NCI-H510A treated with DMSO at 0.1 percent for 48 hours (cell line): Measurements from ENCODE around the gene WNT3A.
"Not testable (repeated sequence)": the region's sequence is repeated elsewhere in the genome, so short reads cannot be mapped to it uniquely, and the experiment has no call there.

ENCODE experiments used
- DNase-seq: peaks from one replicate; lab custom pipeline; 2025; lab: John Stamatoyannopoulos, UW

Gene WNT3A, protein sequence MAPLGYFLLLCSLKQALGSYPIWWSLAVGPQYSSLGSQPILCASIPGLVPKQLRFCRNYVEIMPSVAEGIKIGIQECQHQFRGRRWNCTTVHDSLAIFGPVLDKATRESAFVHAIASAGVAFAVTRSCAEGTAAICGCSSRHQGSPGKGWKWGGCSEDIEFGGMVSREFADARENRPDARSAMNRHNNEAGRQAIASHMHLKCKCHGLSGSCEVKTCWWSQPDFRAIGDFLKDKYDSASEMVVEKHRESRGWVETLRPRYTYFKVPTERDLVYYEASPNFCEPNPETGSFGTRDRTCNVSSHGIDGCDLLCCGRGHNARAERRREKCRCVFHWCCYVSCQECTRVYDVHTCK

GRCh38 chr1:228006786-228007048 lies at the start of gene WNT3A:
WNT3A (plus strand) TSS chr1:228006998; CDS start chr1:228007129, 131 bp downstream.
- DNase-seq: no peak

GRCh38 chr1:227958617-227959324 lies 48.0 kb upstream of the WNT3A start:
- no peak for DNase-seq

DNA sequence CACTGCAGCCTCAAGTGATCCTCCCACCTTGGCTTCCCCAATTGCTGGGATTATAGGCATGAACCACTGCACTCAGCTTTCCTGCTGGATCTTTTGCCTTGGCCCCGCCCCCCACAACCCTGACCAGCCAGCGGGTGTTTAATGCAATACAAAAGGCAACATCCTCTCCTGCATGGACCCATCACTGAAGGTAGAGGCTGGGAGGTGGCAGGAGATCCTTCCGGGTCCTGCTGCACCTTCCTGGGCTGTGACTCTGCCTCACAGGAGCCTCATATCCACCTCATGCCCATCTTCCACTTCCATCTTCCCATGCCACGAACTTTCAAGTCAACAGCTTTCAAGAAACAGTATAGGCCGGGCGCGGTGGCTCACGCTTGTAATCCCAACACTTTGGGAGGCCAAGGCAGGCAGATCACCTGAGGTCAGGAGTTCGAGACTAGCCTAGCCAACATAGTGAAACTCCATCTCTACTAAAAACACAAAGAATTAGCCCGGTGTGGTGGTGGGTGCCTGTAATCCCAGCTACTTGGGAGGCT lies 47.4 kb upstream of the WNT3A start:
- DNase-seq: no peak

DNA sequence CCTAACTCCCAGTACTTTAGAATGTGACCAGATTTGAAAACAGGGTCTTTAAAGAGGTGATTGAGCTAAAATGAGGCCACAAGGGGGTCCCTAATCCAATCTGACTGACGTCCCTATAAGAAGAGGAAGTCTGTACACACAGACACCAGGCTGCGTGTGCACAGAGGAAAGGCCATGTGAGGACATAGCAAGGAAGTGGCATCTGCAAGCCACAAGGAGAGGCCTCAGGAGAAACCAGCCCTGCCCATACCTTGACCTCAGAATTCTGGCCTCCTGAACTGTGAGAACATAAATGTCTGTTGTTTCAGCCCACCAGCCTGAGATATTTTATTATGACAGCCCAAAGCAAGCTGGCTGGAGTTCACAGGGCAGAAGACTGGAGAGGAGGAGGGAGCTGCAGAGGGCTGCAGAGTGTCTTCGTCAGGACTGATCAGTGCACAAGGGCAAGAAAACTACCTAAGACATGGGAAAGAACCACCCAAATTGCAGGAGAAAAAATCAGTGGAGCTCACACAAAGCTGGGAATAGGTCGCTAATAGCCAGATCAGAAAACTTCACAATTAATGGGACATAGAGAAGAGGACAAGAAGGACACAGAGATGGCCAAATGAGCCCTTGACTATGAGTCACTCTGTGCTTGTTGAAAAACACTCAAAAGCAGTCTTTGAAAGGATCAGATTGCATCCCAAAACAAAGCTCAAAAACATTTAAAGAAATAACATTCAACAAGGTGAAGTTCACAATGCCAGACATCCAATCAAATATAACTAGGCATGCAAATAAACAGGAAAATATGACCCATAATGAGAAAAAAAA lies 44.9 kb upstream of the WNT3A start:
- DNase-seq: no peak

- DNase-seq: not testable (repeated sequence)
These were observed 40.1 kb upstream of the WNT3A start for GRCh38 chr1:227966733-227967132.

DNA sequence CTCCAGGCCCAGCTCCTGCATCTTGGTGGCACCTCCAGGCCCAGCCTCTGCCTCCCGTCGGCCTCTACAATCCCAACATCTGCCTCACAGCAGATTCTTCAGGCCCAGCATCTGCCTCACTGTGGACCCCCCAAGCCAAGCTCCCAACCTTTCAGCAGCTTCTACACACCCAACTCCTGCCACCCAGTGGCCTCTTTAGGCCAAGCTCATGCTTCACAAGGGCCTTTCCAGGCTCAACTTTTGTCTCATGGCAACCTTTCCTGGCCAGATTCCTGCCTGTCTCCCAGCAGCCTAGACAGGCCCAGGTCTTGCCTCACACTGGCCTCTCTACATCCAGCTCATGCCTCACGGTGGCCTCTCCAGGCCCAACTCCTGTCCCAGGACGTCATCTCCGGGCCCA lies 39.0 kb upstream of the WNT3A start:
- not testable (repeated sequence) for DNase-seq

- not testable (repeated sequence) for DNase-seq
These were observed 36.5 kb upstream of the WNT3A start for GRCh38 chr1:227970076-227970995.

DNA sequence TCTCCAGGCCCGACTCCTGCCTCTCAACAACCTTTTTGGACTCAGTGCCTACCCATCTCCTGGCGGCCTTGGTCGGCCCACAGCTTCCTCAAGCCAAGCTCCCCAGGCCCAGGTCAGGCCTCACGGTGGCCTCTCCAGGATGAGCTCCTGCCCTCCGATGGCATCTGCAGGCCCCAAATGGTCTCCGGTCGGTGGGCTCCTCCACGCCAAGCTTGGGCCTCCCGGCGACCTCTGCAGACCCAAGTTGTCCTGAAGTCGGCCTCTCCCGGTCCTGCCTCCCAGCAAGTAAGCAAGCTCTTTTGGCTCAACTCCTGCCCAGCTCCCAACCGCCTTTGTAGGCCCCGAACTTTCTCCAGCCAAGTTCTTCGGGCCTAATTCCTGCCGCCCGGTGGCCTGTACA lies 35.6 kb upstream of the WNT3A start:
- DNase-seq: not testable (repeated sequence)

DNA sequence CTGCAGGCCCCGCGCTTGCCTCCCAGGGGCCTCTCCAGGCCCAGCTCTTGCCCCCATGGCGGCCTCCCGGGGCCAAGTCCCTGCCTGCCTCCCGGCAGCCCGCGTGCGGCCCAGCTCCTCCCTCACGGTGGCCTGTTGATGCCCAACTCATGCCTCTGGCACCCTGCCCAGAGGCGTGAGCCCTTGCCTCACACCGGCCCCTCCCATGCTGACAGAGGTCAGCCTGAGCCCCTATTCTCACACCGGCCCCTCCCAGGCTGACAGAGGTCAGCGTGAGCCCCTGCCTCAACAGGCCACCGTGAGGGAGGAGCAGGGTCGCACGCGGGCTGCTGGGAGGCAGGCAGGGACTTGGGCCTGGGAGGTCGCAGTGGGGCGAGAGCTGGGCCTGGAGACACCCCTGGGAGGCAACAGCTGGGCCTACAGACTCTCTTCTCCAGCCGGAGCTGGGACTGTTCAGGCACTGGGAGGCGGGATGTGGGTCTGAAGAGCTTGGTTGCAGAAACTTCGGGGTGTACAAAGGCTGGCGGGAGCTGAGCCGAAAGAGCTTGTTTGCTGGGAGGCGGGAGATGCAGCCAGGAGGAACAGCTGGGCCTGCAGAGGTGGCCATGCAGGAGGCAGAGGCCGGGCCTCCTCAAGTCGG lies 35.0 kb upstream of the WNT3A start:
- DNase-seq: not testable (repeated sequence)

DNA sequence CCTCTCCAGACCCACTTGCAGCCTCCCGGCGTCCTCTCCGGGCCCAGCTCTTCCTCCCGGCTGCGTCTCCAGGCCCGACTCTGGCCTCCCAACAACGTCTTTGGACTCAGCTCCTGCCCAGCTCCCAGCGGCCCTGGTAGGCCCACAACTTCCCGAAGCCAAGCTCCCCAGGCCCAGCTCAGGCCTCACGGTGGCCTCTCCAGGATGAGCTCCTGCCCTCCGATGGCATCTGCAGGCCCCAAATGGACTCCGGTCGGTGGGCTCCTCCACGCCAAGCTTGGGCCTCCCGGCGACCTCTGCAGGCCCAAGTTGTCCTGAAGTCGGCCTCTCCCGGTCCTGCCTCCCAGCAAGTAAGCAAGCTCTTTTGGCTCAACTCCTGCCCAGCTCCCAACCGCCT lies 34.5 kb upstream of the WNT3A start:
- DNase-seq: not testable (repeated sequence)

DNA sequence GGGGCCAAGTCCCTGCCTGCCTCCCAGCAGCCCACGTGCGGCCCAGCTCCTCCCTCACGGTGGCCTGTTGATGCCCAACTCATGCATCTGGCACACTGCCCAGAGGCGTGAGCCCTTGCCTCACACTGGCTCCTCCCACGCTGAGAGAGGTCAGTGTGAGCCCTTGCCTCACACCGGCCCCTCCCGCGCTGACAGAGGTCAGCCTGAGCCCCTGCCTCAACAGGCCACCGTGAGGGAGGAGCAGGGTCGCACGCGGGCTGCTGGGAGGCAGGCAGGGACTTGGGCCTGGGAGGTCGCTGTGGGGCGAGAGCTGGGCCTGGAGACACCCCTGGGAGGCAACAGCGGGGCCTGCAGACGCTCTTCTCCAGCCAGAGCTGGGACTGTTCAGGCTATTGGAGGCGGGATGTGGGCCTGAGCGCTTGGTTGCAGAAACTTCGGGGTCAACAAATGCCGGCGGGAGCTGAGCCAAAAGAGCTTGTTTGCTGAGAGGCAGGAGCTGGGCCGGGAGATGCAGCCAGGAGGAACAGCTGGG lies 33.9 kb upstream of the WNT3A start:
- not testable (repeated sequence) for DNase-seq

DNA sequence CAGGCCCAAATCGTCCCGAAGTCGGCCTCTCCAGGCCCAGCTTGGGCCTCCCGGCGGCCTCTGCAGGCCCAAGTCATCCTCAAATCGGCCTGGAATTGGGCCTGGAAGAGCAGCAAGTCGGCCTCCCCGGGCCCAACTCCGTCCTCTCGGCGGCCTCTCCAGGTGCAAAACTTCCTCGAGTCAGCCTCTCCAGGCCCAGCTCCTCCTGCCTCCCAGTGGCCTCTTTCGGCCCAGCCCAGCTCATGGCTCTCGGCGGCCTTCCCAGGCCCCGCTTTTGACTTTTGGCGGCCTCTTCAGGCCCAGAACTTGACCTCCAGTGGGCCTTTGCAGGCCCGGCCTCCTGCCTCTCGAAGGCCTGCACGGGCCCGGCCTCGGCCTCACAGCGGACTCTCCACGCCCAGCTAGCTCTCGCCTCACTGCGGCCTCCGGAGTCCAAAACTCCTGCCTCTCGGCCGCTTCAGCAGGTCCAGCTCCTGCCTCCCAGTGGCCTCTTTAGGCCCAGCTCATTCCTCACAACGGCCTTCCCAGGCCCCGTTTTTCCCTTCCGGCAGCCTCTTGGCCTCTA lies 33.0 kb upstream of the WNT3A start:
- not testable (repeated sequence) for DNase-seq

DNA sequence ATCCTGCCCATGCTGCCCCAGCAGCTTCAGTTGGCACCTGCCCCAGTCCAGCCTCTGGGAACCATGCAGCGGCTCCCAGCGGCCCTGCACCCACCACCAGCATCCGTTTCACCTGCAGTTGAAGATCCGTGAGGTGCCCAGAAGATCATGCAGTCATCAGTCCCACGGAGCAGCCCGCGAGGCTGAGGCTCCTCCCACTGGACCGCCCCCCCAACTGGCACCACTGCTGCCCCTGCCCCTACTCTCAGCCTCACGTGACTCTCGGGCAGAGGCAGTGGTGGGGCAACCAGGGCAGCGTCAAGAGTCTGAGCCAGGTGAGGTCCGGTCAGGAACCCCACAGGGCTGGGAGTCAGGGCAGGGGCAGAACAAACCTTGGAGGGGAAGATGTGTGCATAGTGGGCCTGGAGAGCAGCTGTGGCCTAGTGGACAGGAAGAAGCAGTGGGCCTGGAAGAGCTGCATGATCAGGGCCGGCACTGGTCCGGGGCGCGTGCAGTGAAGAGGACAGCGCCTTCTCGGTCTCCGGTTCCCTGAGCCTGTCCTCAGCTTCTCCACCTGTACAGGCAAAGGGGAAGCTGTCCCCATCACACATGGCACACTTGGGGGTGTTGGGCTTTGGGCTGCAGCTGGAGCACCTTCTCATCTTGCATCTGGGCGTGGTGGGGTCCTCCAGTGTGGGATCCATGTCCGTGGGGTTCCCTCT lies 31.1 kb upstream of the WNT3A start:
- DNase-seq: not testable (repeated sequence)

DNA sequence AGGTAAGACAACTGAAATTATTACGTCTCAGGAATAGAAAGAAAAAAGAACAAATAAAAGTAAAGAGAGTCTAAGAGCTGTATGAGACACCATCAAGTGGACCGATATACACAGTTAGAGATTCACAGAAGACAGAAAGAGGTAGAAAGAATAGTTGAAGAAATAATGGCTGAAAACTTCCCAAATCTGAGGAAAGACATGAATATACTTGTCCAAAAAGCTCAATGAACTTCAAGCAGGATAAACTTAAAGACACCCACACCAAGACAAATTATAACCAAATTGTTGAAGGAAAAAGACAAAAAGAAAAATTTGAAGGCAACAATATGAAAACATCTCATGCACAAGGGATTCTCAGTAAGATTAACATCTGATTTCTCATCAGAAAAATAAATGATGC lies 19.6 kb upstream of the WNT3A start:
- DNase-seq: no peak

DNA sequence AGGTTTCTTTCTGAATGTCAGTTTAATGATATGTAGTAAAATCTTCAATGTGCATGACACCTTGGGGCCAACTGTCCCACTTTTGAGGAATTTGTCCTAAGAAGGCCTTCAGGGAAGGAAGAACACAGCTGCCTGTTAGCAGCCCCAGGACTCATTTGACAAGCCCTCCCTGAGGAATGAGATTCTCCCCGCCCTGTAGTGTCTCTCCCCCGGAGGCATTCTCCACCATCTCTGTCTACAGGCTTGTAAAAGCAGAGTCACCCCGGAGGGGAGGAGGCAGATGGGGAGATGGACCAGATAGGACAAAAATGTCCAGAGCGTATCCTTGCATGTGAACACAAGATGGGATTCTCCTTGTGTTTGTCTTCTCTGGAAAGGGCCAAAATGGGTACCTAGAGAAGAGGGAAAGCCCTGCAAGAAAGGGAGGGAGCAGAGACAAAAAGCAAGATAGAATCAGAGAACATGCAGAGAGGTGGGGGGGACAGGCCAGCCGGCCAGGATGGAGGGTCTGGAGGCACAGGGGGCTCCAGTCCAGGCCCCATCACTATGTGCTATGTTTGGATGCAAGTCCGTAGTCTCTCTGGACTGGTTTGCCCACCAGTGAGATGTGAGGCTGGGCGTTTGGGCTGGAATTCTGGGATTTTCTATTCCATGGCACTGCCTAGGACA lies 12.0 kb upstream of the WNT3A start:
- DNase-seq: no peak

GRCh38 chr1:227996187-227996950 lies 10.4 kb upstream of the WNT3A start:
- DNase-seq: no peak

GRCh38 chr1:227998374-227999055 lies 8.3 kb upstream of the WNT3A start:
- no peak for DNase-seq
